Measurements from ENCODE around the gene GAS2L3. TPM values are rescaled to one million over a fixed set of nuclear protein-coding genes. Genes with fewer than 3 reads are reported as not detected.

Gene GAS2L3
- total and polyA plus RNA-seq, 7 donors: 0.26 to 1.8 (median 0.61) TPM

GRCh38 chr12:100533376-100533775 is 40.1 kb upstream of the GAS2L3 start:
- Histone ChIP-seq H3K27me3 (ENCODE audit: insufficient read depth in 3 of 3, low read length in 2 of 3) (peaks cover 0 to 3% (median 0%) of the 10 kb centered on the region in 3 donors), H3K9me3 (no peaks in the 10 kb centered on the region), H3K27ac (no peak overlapping the region), H3K4me1 (no peaks in the 10 kb centered on the region), H3K4me3 (no peak overlapping the region), H3K36me3 (ENCODE audit: insufficient read depth in 1 of 2, low read depth in 1 of 2) (no peaks in the 10 kb centered on the region)
- no peak for DNase-seq
- no peak for TF ChIP-seq CTCF (IDR thresholded peaks at IDR 0.05)
- WGBS, 3 donors: 43 to 51% (median 45%) methylated on average over 3 of the region's 3 CpGs
- no peak for ATAC-seq
- intact Hi-C loops (cut with DNase I): no loop called here

DNA sequence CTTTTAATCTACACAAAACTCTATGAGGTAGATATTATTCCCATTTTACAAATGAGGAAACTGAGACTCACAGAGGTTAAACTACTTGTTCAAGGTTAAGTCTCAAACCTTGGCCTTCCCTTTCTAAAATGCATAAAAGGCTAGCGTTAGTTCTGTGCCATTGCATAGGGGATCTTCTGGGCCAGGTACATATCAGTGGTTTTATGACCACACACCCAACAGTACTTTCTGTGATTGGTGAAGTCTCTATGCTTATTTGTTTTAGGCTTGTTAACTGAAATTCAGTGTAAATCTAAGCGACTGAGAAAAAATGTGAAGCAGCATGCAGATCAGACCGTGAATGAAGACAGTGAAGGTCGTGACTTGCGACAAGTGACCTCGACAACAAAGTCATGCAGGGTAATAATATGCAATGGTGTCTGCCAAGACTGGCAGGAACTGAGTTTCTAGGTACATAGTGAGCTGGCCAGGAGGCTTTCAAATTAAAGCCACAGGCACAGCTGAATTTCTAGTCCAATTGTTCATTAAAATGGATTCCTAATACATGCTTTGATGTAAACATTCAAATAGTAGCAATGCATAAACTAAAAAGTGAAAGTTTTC is 38.8 kb upstream of the GAS2L3 start:
- no peak for DNase-seq
- Histone ChIP-seq H3K9me3 (no peaks in the 10 kb centered on the region), H3K4me1 (no peaks in the 10 kb centered on the region), H3K36me3 (ENCODE audit: insufficient read depth in 1 of 2, low read depth in 1 of 2) (no peaks in the 10 kb centered on the region), H3K27me3 (ENCODE audit: insufficient read depth in 3 of 3, low read length in 2 of 3) (peaks cover 0 to 3% (median 0%) of the 10 kb centered on the region in 3 donors), H3K4me3 (no peak overlapping the region), H3K27ac (no peak overlapping the region)
- intact Hi-C loops (cut with DNase I): no loop called here
- no peak for ATAC-seq
- TF ChIP-seq CTCF (IDR thresholded peaks at IDR 0.05): no peak
- 50 to 53% (median 50%) methylated on average over 6 of the region's 6 CpGs for WGBS, 3 donors

DNA sequence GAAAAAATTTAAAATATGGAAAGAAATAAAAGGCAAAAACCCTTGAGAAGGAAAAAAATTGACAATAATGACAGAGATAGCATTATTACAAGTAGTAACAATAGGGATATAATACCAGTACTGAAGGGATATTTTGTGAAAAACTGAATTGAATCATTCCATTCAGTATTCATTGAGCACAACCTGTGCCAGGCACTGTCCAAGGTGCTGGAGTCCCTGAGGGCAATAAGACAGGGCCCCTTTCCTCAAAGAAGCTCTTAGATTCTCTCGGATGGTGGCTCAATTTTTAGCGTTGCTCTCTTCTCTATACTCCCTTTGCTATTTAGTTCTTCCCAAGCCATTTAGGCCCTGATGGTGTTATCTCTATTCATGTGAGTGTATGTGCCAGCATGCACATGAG is 34.3 kb upstream of the GAS2L3 start:
- WGBS, 3 donors: 20 to 33% (median 21%) methylated on average over 2 of the region's 2 CpGs
- Histone ChIP-seq H3K27ac (no peak overlapping the region), H3K4me1 (no peaks in the 10 kb centered on the region), H3K36me3 (ENCODE audit: insufficient read depth in 1 of 2, low read depth in 1 of 2) (no peaks in the 10 kb centered on the region), H3K27me3 (ENCODE audit: insufficient read depth in 3 of 3, low read length in 2 of 3) (peaks cover 0 to 3% (median 0%) of the 10 kb centered on the region in 3 donors), H3K9me3 (no peaks in the 10 kb centered on the region), H3K4me3 (no peak overlapping the region)
- no peak for DNase-seq
- TF ChIP-seq CTCF (IDR thresholded peaks at IDR 0.05): no peak
- no peak for ATAC-seq
- intact Hi-C loops (cut with DNase I): no loop called here

- intact Hi-C loops (cut with DNase I): no loop called here
- WGBS, 3 donors: 81 to 85% (median 85%) methylated on average over 4 of the region's 4 CpGs
- Histone ChIP-seq H3K9me3 (no peaks in the 10 kb centered on the region), H3K27me3 (ENCODE audit: insufficient read depth in 3 of 3, low read length in 2 of 3) (no peaks in the 10 kb centered on the region), H3K4me3 (no peak overlapping the region), H3K36me3 (ENCODE audit: insufficient read depth in 1 of 2, low read depth in 1 of 2) (no peaks in the 10 kb centered on the region), H3K27ac (no peak overlapping the region), H3K4me1 (no peaks in the 10 kb centered on the region)
- ATAC-seq (no peak), DNase-seq (no peak)
- no peak for TF ChIP-seq CTCF (IDR thresholded peaks at IDR 0.05)
These were observed 29.3 kb upstream of the GAS2L3 start for GRCh38 chr12:100544165-100544564.

DNA sequence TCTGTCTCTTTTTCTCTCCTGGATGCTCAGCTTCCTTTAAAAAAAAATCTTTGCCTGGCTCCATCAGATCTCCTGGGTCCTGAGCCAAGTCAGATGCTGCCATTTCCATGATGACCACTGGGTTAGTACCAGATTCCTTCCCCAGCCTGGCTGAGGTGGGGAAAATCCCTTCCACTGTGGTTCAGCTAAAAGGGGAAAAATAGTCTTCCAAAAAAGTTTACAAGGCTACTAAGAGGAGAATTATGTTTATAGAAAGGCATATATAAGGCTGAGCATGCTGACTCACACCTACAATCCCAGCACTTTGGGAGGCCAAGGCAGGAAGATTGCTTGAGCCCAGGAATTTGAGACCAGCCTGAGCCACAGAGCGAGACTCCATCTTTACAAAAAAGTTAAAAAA is 28.4 kb upstream of the GAS2L3 start:
- Histone ChIP-seq H3K27me3 (ENCODE audit: insufficient read depth in 3 of 3, low read length in 2 of 3) (no peaks in the 10 kb centered on the region), H3K4me3 (no peak overlapping the region), H3K9me3 (no peaks in the 10 kb centered on the region), H3K4me1 (no peaks in the 10 kb centered on the region), H3K27ac (no peak overlapping the region), H3K36me3 (ENCODE audit: insufficient read depth in 1 of 2, low read depth in 1 of 2) (no peaks in the 10 kb centered on the region)
- DNase-seq (no peak), ATAC-seq (no peak)
- intact Hi-C loops (cut with DNase I): no loop called here
- WGBS, 3 donors: 74 to 77% (median 75%) methylated on average over 1 of the region's 1 CpG
- TF ChIP-seq CTCF (IDR thresholded peaks at IDR 0.05): no peak

Data from psoas muscle (tissue), 8 donors.